ENCODE data around the gene CXCL16. TPM values are rescaled to one million over a fixed set of nuclear protein-coding genes. Genes with fewer than 3 reads are reported as not detected.
"Not testable (repeated sequence)": the region's sequence is repeated elsewhere in the genome, so short reads cannot be mapped to it uniquely, and the experiment has no call there.

CXCL16 gene
- total RNA-seq, 1 donor from 2014 or later: 3.5 TPM

- Mint-ChIP-seq H3K36me3 (ENCODE audit: low read depth) (peaks cover 59% of the 10 kb centered on the region), H3K27me3 (no peaks in the 10 kb centered on the region), H3K4me1 (peaks cover 16% of the 10 kb centered on the region), H3K4me3 (no peak overlapping the region), H3K27ac (no peak overlapping the region), H3K9me3 (no peaks in the 10 kb centered on the region)
- no peak for TF ChIP-seq CTCF (IDR thresholded peaks at IDR 0.05)
- ATAC-seq (ENCODE audit: low read depth) (no peak), DNase-seq (no peak)
- POLR2A ChIA-PET: no interaction called here
- intact Hi-C loops (cut with micrococcal nuclease): no loop called here
- CTCF ChIA-PET: no interaction called here
These were observed 46.3 kb downstream of the CXCL16 start for GRCh38 chr17:4693416-4693815.

GRCh38 chr17:4691686-4692085, 48.0 kb downstream of the CXCL16 start:
- CTCF ChIA-PET: no interaction called here
- H3K27me3 Mint-ChIP-seq: no peaks in the 10 kb centered on the region
- TF ChIP-seq CTCF (IDR thresholded peaks at IDR 0.05): no peak
- H3K4me3 Mint-ChIP-seq: no peak overlapping the region
- intact Hi-C loops (cut with micrococcal nuclease): no loop called here
- DNase-seq: no peak
- peaks cover 61% of the 10 kb centered on the region for H3K36me3 Mint-ChIP-seq (ENCODE audit: low read depth)
- H3K9me3 Mint-ChIP-seq: no peaks in the 10 kb centered on the region
- H3K27ac Mint-ChIP-seq: no peak overlapping the region
- POLR2A ChIA-PET: no interaction called here
- peaks cover 11% of the 10 kb centered on the region for H3K4me1 Mint-ChIP-seq
- no peak for ATAC-seq (ENCODE audit: low read depth)

- no peak for TF ChIP-seq CTCF (IDR thresholded peaks at IDR 0.05)
- Mint-ChIP-seq H3K36me3 (ENCODE audit: low read depth) (peaks cover 59% of the 10 kb centered on the region), H3K4me3 (no peak overlapping the region), H3K9me3 (no peaks in the 10 kb centered on the region), H3K27ac (no peak overlapping the region), H3K27me3 (no peaks in the 10 kb centered on the region), H3K4me1 (peaks cover 3% of the 10 kb centered on the region)
- CTCF ChIA-PET: no interaction called here
- intact Hi-C loops (cut with micrococcal nuclease): no loop called here
- ATAC-seq (ENCODE audit: low read depth): no peak
- POLR2A ChIA-PET: no interaction called here
- no peak for DNase-seq
These were observed 49.0 kb downstream of the CXCL16 start for GRCh38 chr17:4690745-4691144.

GRCh38 chr17:4689872-4690271, 49.9 kb downstream of the CXCL16 start:
- not testable (repeated sequence) for H3K27me3 Mint-ChIP-seq, H3K4me1 Mint-ChIP-seq
- peaks cover 65% of the 10 kb centered on the region for H3K36me3 Mint-ChIP-seq (ENCODE audit: low read depth)

GRCh38 chr17:4683739-4684138, 56.0 kb downstream of the CXCL16 start:
- H3K27ac Mint-ChIP-seq; H3K9me3 Mint-ChIP-seq; H3K27me3 Mint-ChIP-seq; CTCF ChIA-PET; H3K4me1 Mint-ChIP-seq; H3K4me3 Mint-ChIP-seq; intact Hi-C loops (cut with micrococcal nuclease); POLR2A ChIA-PET; DNase-seq; ATAC-seq (ENCODE audit: low read depth): not testable (repeated sequence)
- peaks cover 76% of the 10 kb centered on the region for H3K36me3 Mint-ChIP-seq (ENCODE audit: low read depth)

More at GRCh38 chr17:4689872-4690271, 49.9 kb downstream of the CXCL16 start:
- DNase-seq; intact Hi-C loops (cut with micrococcal nuclease); H3K4me3 Mint-ChIP-seq; H3K27ac Mint-ChIP-seq; POLR2A ChIA-PET; H3K9me3 Mint-ChIP-seq; ATAC-seq (ENCODE audit: low read depth); CTCF ChIA-PET: not testable (repeated sequence)

Other genes starting within 250 kb of the CXCL16 start
- 0.38 TPM in 1 of 2 replicates, not detected in the other for gene SPNS2, start 241.0 kb downstream of the CXCL16 start, total RNA-seq
- 90.3 and 108 TPM in 2 replicates for gene MYBBP1A, start 184.5 kb downstream of the CXCL16 start, total RNA-seq
- not detected in 2 replicates for gene GGT6, start 179.4 kb downstream of the CXCL16 start, total RNA-seq
- not detected in 2 replicates for gene SMTNL2, start 155.4 kb downstream of the CXCL16 start, total RNA-seq
- gene ALOX15, start 98.2 kb downstream of the CXCL16 start, total RNA-seq: not detected in 2 replicates
- 71.7 and 79.4 TPM in 2 replicates for gene PELP1, start 35.8 kb downstream of the CXCL16 start, total RNA-seq
- 45.1 and 52.0 TPM in 2 replicates for gene ARRB2, start 29.3 kb downstream of the CXCL16 start, total RNA-seq
- 22.9 and 23.6 TPM in 2 replicates for gene MED11, start 8.5 kb downstream of the CXCL16 start, total RNA-seq
- 0.15 and 0.31 TPM in 2 replicates for gene ZMYND15, start 95 bp downstream of the CXCL16 start, total RNA-seq
- not detected in 2 replicates for gene TM4SF5, start 32.0 kb upstream of the CXCL16 start, total RNA-seq
- gene VMO1, start 46.4 kb upstream of the CXCL16 start, total RNA-seq: not detected in 2 replicates
- not detected in 2 replicates for gene GLTPD2, start 49.0 kb upstream of the CXCL16 start, total RNA-seq
- 110 and 123 TPM in 2 replicates for gene PSMB6, start 56.2 kb upstream of the CXCL16 start, total RNA-seq
- 49.9 and 54.3 TPM in 2 replicates for gene PLD2, start 67.2 kb upstream of the CXCL16 start, total RNA-seq
- 61.3 and 65.3 TPM in 2 replicates for gene MINK1, start 93.4 kb upstream of the CXCL16 start, total RNA-seq
- 1.6 and 1.8 TPM in 2 replicates for gene C17orf107, start 159.6 kb upstream of the CXCL16 start, total RNA-seq
- 0.38 and 0.66 TPM in 2 replicates for gene CHRNE, start 163.2 kb upstream of the CXCL16 start, total RNA-seq
- gene GP1BA, start 192.3 kb upstream of the CXCL16 start, total RNA-seq: not detected in 2 replicates
- 35.3 and 35.8 TPM in 2 replicates for gene SLC25A11, start 200.1 kb upstream of the CXCL16 start, total RNA-seq
- 93.3 and 108 TPM in 2 replicates for gene RNF167, start 200.3 kb upstream of the CXCL16 start, total RNA-seq
- 1,071 and 1,072 TPM in 2 replicates for gene PFN1, start 208.6 kb upstream of the CXCL16 start, total RNA-seq
- gene ENO3, start 211.2 kb upstream of the CXCL16 start, total RNA-seq: 26.3 and 29.5 TPM in 2 replicates
- gene SPAG7, start 227.9 kb upstream of the CXCL16 start, total RNA-seq: 63.8 and 64.2 TPM in 2 replicates
- gene CAMTA2, start 247.7 kb upstream of the CXCL16 start, total RNA-seq: 45.9 and 57.9 TPM in 2 replicates